ENCODE data around the gene HTT.

- no peak for TF ChIP-seq EZH2 (IDR thresholded peaks at IDR 0.05)
- no peak for TF ChIP-seq POLR2AphosphoS5 (IDR thresholded peaks at IDR 0.05; ENCODE audit: borderline replicate concordance, low read depth, low read length)
Measured at GRCh38 chr4:3119464-3119863, 45.0 kb downstream of the HTT start.
